Neuronal stem cell (in vitro differentiated cells): Measurements from ENCODE around the gene RCAN3.

ENCODE experiments used
- DNase-seq: peaks from one replicate; pipeline ENCODE4 v3.0.0-alpha.2; 2013; ENCODE audit warnings: low spot score
- H2AFZ ChIP-seq: one replicate; pipeline ENCODE4 v1.6.1; 2013; ENCODE audit warnings: mild to moderate bottlenecking, low read length, inconsistent platforms
- H2AK5ac ChIP-seq: 2 replicates; pipeline ENCODE4 v1.6.1; 2013; ENCODE audit warnings: low read depth, mild to moderate bottlenecking, inconsistent platforms, low read length, moderate library complexity, mixed read lengths
- H2BK120ac ChIP-seq: 2 replicates; pipeline ENCODE4 v1.6.1; 2013; ENCODE audit warnings: low read depth, mild to moderate bottlenecking, inconsistent platforms, low read length, moderate library complexity, mixed read lengths
- H2BK12ac ChIP-seq: one replicate; pipeline ENCODE4 v1.6.1; 2013; ENCODE audit warnings: low read length, inconsistent platforms
- H2BK15ac ChIP-seq: 2 replicates; pipeline ENCODE4 v1.6.1; 2013; ENCODE audit warnings: mild to moderate bottlenecking, low read length, inconsistent platforms, mixed read lengths
- H2BK5ac ChIP-seq: one replicate; pipeline ENCODE4 v1.6.1; 2013; ENCODE audit warnings: inconsistent platforms, mild to moderate bottlenecking, low read length, moderate library complexity
- H3K14ac ChIP-seq: one replicate; pipeline ENCODE4 v1.6.1; 2013; ENCODE audit warnings: low read length, inconsistent platforms
- H3K18ac ChIP-seq: 2 replicates; pipeline ENCODE4 v1.6.1; 2013; ENCODE audit warnings: low read length, inconsistent platforms
- H3K23ac ChIP-seq: 2 replicates; pipeline ENCODE4 v1.6.1; 2013; ENCODE audit warnings: low read depth, mild to moderate bottlenecking, mixed read lengths, low read length, inconsistent platforms; ENCODE audit not compliant: poor library complexity
- H3K27ac ChIP-seq: replicated peaks from 3 replicates; pipeline ENCODE4 v1.5.1; 2013; ENCODE audit warnings: low read length, inconsistent platforms
- H3K27me3 ChIP-seq, 3 experiments: 2 replicates each; pipeline ENCODE4 v1.6.1; 2013; ENCODE audit warnings: low read length in 3 of 3, mild to moderate bottlenecking in 2 of 3, inconsistent platforms in 1 of 3, low read depth in 1 of 3, mixed read lengths in 1 of 3, moderate library complexity in 1 of 3; ENCODE audit not compliant: control insufficient read depth in 3 of 3, insufficient read depth in 3 of 3
- H3K36me3 ChIP-seq, 2 donors: replicated peaks in 1 of 2; 2 replicates each; pipeline ENCODE4 v1.6.1; 2013; ENCODE audit warnings: low read length in 2 of 2; ENCODE audit not compliant: control insufficient read depth in 2 of 2, insufficient read depth in 2 of 2
- H3K4ac ChIP-seq: 2 replicates; pipeline ENCODE4 v1.6.1; 2013; ENCODE audit warnings: inconsistent platforms, mild to moderate bottlenecking, low read length, moderate library complexity
- H3K4me1 ChIP-seq, 2 donors: 1 replicate in 1 of 2; 2 replicates in 1 of 2; pipeline ENCODE4 v1.6.1; 2013; ENCODE audit warnings: low read length in 2 of 2, low read depth in 1 of 2; ENCODE audit not compliant: control insufficient read depth in 2 of 2, insufficient read depth in 1 of 2
- H3K4me2 ChIP-seq: one replicate; pipeline ENCODE4 v1.6.1; 2013; ENCODE audit warnings: mild to moderate bottlenecking, low read length, inconsistent platforms; ENCODE audit not compliant: insufficient read depth, poor library complexity, severe bottlenecking
- H3K4me3 ChIP-seq, 2 donors: 2 replicates each; pipeline ENCODE4 v1.5.1; 2013; ENCODE audit warnings: low read length in 2 of 2, mild to moderate bottlenecking in 2 of 2, inconsistent platforms in 1 of 2, moderate library complexity in 1 of 2
- H3K79me1 ChIP-seq: one replicate; pipeline ENCODE4 v1.6.1; 2013; ENCODE audit warnings: low read depth, mild to moderate bottlenecking, inconsistent platforms, low read length, moderate library complexity
- H3K9ac ChIP-seq: one replicate; pipeline ENCODE4 v1.6.1; 2013; ENCODE audit warnings: mild to moderate bottlenecking, low read depth, low read length, inconsistent platforms; ENCODE audit not compliant: poor library complexity
- H3K9me3 ChIP-seq, 2 donors: replicated peaks in 1 of 2; 2 replicates each; pipeline versions ENCODE3 to v1.6.1; 2013; ENCODE audit warnings: low read length in 2 of 2, mild to moderate bottlenecking in 2 of 2, inconsistent platforms in 1 of 2, low read depth in 1 of 2, mixed read lengths in 1 of 2, moderate library complexity in 1 of 2; ENCODE audit not compliant: control insufficient read depth in 2 of 2, insufficient read depth in 1 of 2
- H4K8ac ChIP-seq: one replicate; pipeline ENCODE4 v1.6.1; 2013; ENCODE audit warnings: low read depth, mild to moderate bottlenecking, inconsistent platforms, low read length, moderate library complexity
- H4K91ac ChIP-seq: one replicate; pipeline ENCODE4 v1.6.1; 2013; ENCODE audit warnings: low read length, low read depth, mild to moderate bottlenecking, inconsistent platforms; ENCODE audit not compliant: poor library complexity
- WGBS, 2 donors: extraction: QIAGEN DNeasy Blood & Tissue Kit; methylation state at CpG; one replicate each; pipeline ENCODE4 v1.1.7; 2013; ENCODE audit warnings: missing lambda C conversion rate in 2 of 2, mixed read lengths in 1 of 2; ENCODE audit not compliant: insufficient read length in 2 of 2, insufficient replicate concordance in 1 of 2; ENCODE audit errors: extremely low coverage in 2 of 2; 5-methylcytosine and 5-hydroxymethylcytosine counted together

Gene RCAN3

GRCh38 chr1:24567792-24568388 lies 65.3 kb downstream of the RCAN3 start:
- Histone ChIP-seq H3K18ac (peak overlapping the region; percentile 14), H4K91ac (no peak overlapping the region), H2AFZ (no peak overlapping the region), H3K4me2 (no peak overlapping the region), H3K9ac (no peak overlapping the region), H3K4ac (no peak overlapping the region), H3K79me1 (no peaks in the 10 kb centered on the region), H2AK5ac (no peak overlapping the region), H3K27me3 (peaks cover 0 to 12% (median 0%) of the 10 kb centered on the region in 3 experiments), H3K4me1 (no peaks in the 10 kb centered on the region), H2BK120ac (no peak overlapping the region), H3K36me3 (no peaks in the 10 kb centered on the region), H3K27ac (no peak overlapping the region), H2BK12ac (no peak overlapping the region), H2BK5ac (no peak overlapping the region), H4K8ac (no peak overlapping the region), H3K4me3 (no peak overlapping the region), H3K9me3 (no peaks in the 10 kb centered on the region), H2BK15ac (no peak overlapping the region), H3K14ac (no peak overlapping the region), H3K23ac (no peak overlapping the region)
- no peak for DNase-seq
- no CpG with 5 or more reads among the region's 17 CpGs for WGBS, 2 donors

DNA sequence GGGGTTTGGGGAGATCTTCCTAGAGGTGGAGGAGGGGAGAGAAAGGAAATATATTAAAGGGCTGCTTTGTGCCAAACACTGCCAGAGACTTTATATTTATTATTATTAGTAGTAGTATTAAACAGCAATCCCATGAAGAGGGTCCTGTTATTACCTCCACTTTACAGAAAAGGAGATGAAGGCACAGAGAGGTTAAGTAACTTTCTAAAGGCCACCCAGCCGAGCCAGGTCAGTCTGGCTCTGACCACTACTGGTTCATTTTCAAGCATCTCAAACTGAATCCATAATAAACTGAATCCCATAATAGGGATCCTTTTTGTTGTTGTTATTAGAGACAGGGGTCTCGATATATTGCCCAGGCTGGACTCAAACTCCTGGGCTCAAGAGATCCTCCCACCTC lies 65.8 kb downstream of the RCAN3 start:
- H3K79me1 ChIP-seq, result no peaks in the 10 kb centered on the region
- H4K91ac ChIP-seq, result no peak overlapping the region
- DNase-seq, result no peak

GRCh38 chr1:24570265-24571125 lies 67.9 kb downstream of the RCAN3 start:
- Histone ChIP-seq H3K27ac (no peak overlapping the region), H3K23ac (no peak overlapping the region), H3K18ac (no peak overlapping the region), H3K4me1 (no peaks in the 10 kb centered on the region), H2BK5ac (no peak overlapping the region), H3K36me3 (no peaks in the 10 kb centered on the region), H3K4ac (no peak overlapping the region), H2AFZ (no peak overlapping the region), H4K91ac (no peak overlapping the region), H3K79me1 (no peaks in the 10 kb centered on the region), H2AK5ac (no peak overlapping the region), H2BK120ac (no peak overlapping the region), H3K9ac (no peak overlapping the region), H3K4me2 (no peak overlapping the region), H3K9me3 (no peaks in the 10 kb centered on the region), H3K14ac (no peak overlapping the region), H2BK12ac (no peak overlapping the region), H3K27me3 (peaks cover 0 to 12% (median 0%) of the 10 kb centered on the region in 3 experiments), H4K8ac (no peak overlapping the region), H2BK15ac (no peak overlapping the region), H3K4me3 (no peak overlapping the region)
- DNase-seq, result no peak
- no CpG with 5 or more reads among the region's 10 CpGs for WGBS, 2 donors

More for the DNA sequence above, 65.8 kb downstream of the RCAN3 start:
- no peak overlapping the region for H2BK5ac ChIP-seq
- no peak overlapping the region for H2AFZ ChIP-seq
- H3K36me3 ChIP-seq, result no peaks in the 10 kb centered on the region
- no peak overlapping the region for H3K27ac ChIP-seq
- no peaks in the 10 kb centered on the region for H3K4me1 ChIP-seq
- H2BK120ac ChIP-seq, result no peak overlapping the region
- no peak overlapping the region for H2BK15ac ChIP-seq
- no peak overlapping the region for H3K23ac ChIP-seq
- H3K9me3 ChIP-seq, result no peaks in the 10 kb centered on the region
- no peak overlapping the region for H4K8ac ChIP-seq
- H2BK12ac ChIP-seq, result no peak overlapping the region
- no peak overlapping the region for H3K9ac ChIP-seq
- H3K4me2 ChIP-seq, result no peak overlapping the region
- no peak overlapping the region for H3K4me3 ChIP-seq
- no peak overlapping the region for H3K14ac ChIP-seq
- no peak overlapping the region for H3K4ac ChIP-seq
- no peak overlapping the region for H2AK5ac ChIP-seq
- peaks cover 0 to 12% (median 0%) of the 10 kb centered on the region in 3 experiments for H3K27me3 ChIP-seq
- H3K18ac ChIP-seq, result no peak overlapping the region
- no CpG with 5 or more reads among the region's 2 CpGs for WGBS, 2 donors

DNA sequence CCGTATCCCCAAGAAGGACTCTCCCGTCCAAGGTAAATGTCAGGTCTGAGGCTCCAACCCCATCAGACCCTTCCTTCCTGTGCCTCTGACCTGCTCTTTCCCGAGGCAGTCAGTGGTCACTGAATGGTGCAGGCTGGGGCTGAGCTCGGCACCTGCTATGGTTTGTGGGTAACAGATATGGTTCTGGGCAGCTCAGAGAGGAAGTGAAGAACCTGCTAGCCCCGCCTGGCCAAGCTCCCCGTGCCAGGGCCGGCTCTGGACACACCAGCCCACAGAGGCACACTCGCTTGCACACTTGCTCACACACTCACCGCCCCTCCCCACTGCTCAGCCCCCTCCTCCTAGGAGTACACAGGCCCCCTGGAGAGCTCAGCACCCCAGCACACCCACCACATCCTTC lies 69.7 kb downstream of the RCAN3 start:
- no peak for DNase-seq
- Histone ChIP-seq H3K79me1 (no peaks in the 10 kb centered on the region), H3K23ac (peak overlapping the region; percentile 75)

More for the DNA sequence above, 69.7 kb downstream of the RCAN3 start:
- Histone ChIP-seq H2BK15ac (no peak overlapping the region), H2AFZ (no peak overlapping the region), H3K9ac (no peak overlapping the region), H3K4me2 (no peak overlapping the region), H3K4me1 (peaks cover 0 to 7% of the 10 kb centered on the region in 2 donors), H4K8ac (no peak overlapping the region), H4K91ac (no peak overlapping the region), H3K14ac (no peak overlapping the region), H3K27ac (no peak overlapping the region), H3K36me3 (no peaks in the 10 kb centered on the region), H3K4ac (no peak overlapping the region), H2AK5ac (no peak overlapping the region), H2BK5ac (no peak overlapping the region), H2BK12ac (no peak overlapping the region), H3K18ac (peak overlapping the region; percentile 71), H3K4me3 (peak overlapping the region in 1 of 2 donors; percentile 46), H3K9me3 (no peaks in the 10 kb centered on the region), H3K27me3 (peaks cover 0 to 12% (median 0%) of the 10 kb centered on the region in 3 experiments), H2BK120ac (no peak overlapping the region)
- no CpG with 5 or more reads among the region's 9 CpGs for WGBS, 2 donors
